Measurements from ENCODE around the gene PPM1J.

The PPM1J gene

DNA sequence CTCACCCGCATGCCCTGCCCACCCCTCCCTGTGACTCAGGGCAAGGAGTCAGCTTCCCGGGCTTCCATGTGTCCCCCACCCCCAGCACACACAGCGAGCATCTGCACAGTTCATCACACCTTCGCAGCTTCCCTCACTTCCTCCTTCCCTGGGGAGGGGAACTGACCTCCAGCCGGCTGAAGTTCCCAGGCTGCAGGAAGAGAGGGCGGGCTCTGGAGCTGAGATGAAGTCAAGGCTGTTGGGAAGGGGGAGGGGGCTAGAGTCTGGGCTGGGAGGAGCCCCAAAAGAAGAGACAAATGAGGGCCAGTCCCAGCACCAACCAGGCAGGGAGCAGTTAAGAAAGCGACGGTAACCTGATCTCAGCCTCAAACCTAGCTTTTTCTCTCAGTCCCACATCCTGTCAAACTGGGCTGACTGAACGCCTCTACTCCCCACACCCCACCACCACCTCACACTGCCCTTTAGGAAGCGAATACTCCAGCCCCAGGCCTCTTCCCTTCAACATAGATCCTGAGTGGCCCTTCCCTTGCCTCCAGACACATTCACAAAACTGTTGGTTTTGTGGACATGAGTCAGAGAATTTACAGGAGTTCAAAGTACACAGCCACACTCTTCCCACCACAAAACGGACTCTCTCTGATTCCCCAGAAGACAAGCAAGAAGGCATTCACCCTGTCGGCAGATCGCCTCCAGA is 10.1 kb downstream of the PPM1J start:
- DNase-seq (ENCODE audit: low spot score): peak; percentile 51

DNA sequence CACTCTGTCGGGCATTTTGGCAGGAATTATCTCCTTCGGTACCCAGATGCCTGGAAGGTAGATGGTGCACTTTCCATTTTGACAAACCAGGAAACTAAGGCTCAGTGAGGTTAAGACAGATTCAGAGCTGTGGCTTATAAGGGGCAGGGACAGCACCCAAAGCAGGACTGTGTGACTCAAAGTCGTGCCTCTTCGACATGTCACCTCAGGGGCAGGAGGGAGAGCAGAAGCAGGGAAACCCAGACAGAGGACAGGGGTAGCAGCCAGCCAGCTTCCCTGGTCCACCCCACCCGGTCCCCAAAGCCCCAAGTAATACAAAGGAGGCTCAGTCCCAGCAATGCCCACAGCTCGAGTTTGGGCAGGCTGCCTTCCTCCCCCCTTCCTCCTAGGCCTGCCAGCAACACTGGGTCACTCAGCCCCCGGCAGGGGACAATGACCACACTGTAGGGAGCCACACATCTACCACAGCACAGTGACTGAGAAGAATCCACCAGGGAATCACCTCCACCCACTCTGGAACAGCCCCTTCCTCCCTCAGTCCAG is 10.7 kb downstream of the PPM1J start:
- no peak for DNase-seq (ENCODE audit: low spot score)

DNA sequence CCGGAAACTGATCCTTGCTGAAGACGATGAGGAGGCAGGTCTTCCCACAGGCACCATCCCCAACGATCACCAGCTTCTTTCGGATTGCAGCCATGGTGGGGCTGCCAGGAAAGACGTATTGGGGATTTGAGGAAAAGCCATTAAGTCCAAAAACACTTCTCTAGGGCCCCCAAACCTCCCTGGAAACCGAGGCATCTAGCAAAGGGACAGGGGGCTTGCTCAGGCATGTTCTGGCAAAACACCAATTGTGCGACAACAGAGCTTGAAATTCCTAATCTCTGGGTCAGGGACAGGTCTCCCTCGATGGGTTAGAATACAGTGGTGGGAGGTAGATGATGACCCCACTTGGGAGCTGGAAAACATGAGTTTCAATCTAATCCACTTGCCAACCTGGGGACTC is 11.4 kb downstream of the PPM1J start:
- DNase-seq (ENCODE audit: low spot score): no peak

DNA sequence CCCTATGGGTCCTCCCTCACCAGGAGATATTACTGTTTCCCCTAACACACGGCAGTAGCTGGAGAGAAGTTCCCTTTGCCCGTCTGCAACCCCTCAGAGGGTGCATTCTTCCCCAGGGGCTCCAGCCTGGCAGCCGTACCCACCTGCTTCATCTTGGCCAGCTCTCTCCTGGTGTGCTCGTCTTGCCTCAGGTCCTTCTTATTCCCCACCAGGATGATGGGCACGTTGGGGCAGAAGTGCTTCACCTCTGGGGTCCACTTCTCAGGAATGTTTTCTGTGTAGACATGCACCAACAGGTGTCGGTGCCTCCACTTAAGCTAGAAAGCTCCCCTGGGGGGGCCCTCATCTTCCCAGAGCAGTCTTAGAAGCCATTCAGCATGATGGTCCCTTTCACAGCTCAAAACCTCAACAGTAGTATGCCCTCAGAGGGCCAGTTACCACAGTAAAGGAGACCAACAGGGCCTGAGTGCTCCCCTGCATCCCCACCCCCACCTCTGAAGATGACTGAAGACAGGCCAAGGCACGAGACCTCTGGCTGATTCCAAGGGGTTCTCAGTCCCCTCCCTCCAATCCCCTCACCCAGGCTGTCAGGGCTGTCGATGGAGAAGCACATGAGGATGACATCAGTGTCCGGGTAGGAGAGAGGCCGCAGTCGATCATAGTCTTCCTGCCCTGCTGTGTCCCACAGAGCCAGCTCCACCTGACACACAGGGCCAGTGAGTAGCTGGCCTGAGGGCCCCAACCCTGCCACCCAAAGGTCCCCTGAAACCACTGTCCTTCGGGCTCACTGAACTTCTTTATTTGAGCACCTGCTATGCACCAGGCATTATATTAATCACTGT is 12.5 kb downstream of the PPM1J start:
- DNase-seq (ENCODE audit: low spot score): no peak

DNA sequence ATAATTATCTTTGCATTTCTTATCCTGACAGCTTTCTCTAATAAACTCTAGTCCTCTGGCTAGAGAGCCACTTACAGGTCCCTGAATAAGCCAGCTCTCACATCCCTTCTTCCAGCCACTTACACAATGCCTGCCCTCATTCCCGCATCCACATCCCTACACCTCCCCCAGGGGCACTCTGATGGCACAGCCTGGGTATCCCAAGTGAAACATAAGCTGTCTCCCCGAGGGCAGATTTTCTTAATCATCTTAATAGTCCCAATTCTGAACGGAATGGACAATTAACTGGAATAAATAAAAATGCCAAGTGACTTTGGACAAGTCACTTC is 13.1 kb downstream of the PPM1J start:
- no peak for DNase-seq (ENCODE audit: low spot score)

DNA sequence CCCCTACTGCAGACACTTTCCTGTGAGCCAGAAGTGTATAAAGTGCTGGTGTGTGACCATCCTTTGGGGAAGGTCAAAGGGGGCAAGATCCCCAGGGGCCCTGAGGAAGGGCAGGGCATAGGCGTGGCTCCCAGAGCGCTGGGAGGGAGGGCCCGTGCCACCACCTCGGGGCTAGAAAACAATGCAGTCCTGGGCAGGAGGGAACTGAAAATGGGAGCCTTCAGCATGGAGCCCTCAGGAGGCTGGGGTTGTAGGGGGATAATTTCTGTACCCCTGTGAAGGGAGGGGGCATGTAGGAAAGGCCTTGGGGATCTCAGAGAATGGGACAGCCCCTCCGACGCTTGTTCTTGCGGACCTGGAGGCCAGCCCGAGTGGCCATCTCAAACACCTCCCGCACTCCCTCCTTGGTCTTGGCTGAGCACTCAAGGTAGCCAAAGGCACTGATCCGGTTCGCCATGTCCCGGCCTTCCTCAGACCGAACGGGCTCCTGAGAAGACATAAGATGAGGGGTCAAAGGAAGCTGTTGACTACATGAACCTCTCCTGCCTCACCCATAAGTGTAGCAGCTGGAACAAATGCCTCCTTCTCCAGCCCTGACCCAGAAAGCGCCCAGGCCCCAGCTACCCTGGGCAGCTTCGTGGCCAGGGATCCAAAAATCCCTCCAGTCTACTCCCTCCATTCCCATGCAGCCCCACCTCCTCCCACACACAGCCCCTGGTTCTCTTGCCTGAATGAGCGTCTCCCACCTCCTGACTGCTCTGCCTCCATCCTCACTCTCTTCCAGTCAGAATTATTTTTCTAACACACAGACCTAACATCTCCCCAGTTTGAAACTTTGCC is 13.7 kb downstream of the PPM1J start:
- no peak for DNase-seq (ENCODE audit: low spot score)

DNA sequence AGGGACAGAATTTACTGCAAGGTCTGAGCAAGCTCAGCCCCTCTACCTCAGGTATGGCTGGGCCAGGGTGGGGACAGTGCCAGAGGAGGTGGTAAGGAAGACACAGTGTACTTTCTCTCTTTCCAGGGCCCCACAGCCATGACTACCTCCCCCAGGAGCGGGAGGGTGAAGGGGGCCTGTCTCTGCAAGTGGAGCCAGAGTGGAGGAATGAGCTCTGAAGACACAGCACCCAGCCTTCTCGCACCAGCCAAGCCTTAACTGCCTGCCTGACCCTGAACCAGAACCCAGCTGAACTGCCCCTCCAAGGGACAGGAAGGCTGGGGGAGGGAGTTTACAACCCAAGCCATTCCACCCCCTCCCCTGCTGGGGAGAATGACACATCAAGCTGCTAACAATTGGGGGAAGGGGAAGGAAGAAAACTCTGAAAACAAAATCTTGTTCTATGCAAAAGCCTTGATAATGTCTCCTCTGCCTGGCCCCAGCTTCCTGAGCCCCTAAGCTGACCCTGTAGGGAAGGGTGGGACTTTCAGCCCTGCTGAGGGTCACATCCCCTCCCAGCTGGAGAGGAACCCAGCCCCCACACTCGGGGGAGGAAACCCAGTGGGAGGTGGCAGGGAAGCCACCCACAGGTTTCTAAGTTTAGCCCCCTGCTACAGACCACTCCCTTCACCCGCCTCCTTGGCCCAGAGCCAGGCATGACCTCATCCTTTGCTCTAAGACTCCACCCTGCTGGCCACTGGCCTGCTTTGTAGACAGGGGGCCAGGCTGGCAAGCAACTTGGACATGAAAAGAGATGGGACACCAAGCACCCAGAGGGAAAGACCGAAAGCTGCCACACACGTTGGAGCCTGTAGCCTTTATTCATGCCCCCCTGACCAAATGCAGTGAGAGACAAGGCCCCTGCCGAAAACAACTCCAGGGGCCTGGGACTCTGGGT is 14.6 kb downstream of the PPM1J start:
- peak; percentile 49 for DNase-seq (ENCODE audit: low spot score)

DNA sequence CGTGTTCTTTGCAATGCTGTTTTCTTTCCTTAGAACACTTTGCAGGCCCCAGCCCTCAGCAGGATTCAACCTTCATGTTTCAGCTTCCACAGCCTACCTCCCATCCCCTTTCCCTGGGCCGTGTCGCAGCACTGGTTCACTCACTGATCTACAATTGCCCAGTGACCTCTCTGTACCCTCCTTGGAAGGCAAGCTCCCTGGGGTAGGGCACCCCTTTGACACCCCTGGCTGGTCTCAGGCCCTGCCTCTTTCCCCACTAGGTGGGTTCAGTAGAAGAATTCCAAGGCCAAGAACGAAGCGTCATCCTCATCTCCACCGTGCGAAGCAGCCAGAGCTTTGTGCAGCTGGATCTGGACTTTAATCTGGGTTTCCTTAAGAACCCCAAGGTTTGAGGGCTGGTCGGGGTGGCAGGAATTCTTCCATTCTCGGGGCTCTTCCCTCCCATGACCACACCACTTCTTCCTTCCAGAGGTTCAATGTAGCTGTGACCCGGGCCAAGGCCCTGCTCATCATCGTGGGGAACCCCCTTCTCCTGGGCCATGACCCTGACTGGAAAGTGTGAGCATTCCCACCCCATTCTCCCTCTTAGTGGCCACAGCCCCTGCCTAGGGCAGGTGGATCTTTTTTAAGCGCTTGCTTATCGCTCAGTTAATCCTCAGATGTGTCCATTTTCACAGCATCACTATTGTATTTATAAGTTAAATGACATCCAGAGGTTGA is 15.5 kb downstream of the PPM1J start:
- DNase-seq (ENCODE audit: low spot score): no peak

DNA sequence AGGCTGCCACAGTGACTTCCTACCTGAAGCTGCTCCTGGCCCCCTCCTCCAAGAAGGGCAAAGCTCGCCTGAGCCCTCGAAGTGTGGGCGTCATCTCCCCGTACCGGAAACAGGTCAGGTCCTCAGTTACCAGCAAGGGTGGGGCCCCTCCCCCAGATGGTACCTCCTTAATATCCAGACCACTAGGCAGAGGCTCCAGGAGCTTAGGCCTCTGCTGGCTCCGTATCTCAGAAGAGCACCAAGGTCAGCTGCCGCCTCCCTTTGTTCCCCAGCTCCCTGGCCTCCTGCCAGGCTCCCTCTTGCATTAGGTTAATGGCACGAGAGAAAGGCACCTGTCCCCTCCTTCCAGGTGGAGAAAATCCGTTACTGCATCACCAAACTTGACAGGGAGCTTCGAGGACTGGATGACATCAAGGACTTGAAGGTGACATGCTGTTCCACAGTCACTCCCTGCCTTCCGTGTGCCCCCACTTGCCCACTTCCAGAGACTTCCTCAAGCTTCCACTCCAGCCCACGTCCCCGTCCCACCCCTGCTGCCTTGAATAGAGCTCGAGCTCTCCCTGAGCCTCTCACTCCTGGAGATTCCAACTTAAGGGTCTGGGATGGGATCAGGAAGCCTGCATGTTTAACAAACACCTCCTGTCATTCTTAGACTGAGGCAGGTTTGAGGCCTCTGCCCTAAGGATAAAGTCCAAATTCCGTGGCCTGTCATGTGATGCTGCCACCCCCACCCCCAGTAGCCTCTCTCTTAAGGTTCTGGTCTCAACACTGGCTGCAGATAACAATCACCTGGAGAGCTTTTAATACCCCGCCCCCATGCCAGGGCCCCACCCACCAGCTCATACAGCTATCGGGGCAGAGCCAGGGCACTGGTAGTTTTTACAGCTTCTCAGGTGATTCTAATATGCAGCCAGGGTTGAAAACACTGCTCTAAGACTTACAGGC is 16.5 kb downstream of the PPM1J start:
- no peak for DNase-seq (ENCODE audit: low spot score)

DNA sequence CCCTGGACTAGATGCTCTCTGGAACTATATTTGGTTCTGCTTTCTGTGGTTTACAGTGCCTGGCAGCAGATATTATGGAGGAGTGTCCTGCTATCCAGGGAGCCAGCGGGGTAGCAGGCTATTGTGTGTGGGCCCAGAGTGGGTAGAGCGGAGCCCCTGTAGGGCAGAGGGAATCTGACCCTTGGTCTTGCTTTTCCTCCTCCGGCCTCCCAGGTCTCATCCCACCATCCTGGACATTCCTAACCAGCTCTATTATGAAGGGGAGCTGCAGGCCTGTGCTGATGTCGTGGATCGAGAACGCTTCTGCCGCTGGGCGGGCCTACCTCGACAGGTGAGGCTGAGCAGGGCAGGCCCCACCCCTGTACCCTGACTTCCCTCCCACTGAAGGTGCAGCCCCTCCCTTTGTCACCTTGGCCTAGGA is 17.3 kb downstream of the PPM1J start:
- no peak for DNase-seq (ENCODE audit: low spot score)

DNA sequence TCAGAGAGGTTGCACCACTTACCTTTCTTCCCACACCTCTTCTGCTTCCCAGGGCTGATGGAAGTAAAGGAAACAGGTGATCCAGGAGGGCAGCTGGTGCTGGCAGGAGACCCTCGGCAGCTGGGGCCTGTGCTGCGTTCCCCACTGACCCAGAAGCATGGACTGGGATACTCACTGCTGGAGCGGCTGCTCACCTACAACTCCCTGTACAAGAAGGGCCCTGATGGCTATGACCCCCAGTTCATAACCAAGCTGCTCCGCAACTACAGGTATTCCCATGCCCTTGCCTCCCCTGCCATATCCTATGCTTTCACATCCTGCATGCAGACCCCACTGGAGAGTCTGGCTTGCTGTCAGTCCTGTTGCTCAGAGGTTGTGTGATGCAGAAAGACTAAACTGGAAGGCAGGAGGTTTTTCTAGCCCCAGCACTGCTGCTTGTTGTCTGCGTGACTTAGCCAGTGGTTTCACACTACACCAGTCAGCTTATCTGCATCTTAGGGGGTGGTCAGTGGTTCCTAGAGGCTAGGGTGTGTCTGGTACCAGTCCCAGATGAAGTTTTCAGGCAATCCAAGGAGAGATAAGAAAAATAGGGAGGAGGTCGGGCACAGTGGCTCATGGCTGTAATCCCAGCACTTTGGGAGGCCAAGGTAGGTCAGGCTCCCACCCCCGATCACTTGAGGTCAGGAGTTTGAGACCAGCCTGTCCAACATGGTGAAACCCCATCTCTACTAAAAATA is 18.4 kb downstream of the PPM1J start:
- no peak for DNase-seq (ENCODE audit: low spot score)

DNA sequence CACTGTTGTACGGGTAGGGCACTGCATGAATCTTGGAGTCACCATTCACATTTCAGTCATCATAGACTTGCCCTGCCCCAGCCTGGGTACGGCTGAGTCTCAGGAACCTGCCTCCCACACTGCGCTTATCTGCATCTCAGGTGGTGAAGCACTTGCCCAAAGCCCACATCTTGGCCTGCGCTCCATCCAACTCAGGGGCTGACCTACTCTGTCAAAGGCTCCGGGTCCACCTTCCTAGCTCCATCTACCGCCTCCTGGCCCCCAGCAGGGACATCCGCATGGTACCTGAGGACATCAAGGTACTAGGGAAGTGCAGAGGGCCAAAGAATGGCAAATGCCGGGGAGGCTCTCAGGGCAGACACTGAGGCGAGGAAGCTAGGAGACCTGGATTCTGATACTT is 19.9 kb downstream of the PPM1J start:
- no peak for DNase-seq (ENCODE audit: low spot score)

DNA sequence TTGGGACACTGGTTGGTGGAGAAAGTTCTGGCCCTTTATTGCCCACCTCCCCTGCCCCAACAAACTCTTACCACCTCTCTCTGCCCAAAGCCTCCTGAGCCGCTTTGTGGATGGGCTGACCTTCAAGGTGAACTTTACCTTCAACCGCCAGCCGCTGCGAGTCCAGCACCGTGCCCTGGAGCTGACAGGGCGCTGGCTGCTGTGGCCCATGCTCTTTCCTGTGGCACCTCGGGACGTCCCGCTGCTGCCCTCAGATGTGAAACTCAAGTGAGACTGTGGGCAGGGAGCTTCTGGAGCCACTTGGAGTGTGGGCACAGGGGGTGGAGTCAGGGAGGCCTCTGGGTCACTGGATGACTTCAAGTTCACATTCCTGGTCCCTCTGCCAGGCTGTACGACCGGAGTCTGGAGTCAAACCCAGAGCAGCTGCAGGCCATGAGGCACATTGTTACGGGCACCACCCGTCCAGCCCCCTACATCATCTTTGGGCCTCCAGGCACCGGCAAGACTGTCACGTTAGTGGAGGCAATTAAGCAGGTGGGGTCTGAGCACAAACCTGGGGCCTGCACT is 20.7 kb downstream of the PPM1J start:
- no peak for DNase-seq (ENCODE audit: low spot score)

DNA sequence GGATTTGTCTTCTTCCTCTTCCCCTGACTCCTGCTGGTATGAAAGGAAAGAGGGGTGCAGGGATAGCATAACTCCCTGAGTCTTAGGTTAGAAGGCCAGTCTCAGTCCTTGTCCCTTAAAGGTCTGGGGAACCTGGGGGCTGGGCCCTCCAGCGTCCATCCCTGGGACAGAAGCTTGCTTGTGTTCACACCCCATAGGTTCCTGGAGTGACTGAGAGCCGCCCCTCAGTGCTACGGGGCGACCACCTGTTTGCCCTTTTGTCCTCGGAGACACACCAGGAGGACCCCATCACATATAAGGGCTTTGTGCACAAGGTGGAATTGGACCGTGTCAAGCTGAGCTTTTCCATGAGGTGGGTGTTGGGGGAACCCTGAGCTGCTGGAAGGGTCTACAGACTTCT is 21.3 kb downstream of the PPM1J start:
- DNase-seq (ENCODE audit: low spot score): no peak

DNA sequence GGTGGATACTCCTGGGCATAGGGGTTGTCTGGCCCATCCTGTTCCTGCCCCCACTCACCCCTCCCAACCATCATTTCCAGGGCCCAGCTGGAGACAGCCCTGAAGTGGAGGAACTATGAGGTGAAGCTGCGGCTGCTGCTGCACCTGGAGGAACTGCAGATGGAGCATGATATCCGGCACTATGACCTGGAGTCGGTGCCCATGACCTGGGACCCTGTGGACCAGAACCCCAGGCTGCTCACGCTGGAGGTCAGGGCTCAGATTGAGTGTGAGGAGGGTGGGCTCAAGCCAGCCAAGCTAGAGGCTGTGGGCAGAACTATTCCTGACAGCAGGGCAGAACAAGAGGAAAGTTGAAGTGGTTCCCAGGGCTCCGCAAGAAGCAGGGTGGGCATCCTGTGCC is 22.5 kb downstream of the PPM1J start:
- no peak for DNase-seq (ENCODE audit: low spot score)

DNA sequence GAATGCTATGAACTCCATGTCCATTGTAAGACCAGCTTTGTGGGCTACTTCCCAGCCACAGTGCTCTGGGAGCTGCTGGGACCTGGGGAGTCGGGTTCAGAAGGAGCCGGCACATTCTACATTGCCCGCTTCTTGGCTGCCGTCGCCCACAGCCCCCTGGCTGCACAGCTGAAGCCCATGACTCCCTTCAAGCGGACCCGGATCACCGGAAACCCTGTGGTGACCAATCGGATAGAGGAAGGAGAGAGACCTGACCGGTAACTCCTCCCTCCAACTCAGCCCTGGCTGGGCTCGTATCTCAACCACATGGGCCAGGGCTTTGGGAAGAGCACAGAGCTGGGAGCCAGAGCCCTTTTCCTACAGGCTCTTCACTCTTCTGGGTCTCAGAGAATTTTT is 25.3 kb downstream of the PPM1J start:
- DNase-seq (ENCODE audit: low spot score): no peak

DNA sequence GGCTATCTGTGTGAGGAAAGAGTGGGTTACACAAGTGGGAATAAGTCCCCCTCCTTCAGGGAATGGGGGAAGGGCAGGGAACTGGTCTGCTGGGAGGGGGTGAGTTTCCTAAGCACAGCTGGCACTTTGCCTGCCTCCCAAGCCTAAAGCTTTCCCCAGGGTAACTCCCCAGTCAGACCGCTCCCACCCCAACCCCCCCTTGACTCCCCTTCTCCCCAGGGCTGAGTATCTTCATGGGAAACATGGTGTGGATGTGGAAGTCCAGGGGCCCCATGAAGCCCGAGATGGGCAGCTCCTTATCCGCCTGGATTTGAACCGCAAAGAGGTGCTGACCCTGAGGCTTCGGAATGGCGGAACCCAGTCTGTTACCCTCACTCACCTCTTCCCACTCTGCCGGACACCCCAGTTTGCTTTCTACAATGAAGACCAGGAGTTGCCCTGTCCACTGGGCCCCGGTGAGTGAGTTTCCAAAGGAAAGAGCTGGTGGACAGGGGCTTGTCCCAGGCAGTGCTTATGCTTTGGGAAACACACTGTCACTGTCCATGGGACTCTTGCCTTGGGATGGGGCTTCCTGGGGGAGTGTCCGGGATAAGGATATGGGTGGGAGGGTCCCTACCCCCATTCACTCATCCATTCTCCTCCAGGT is 25.8 kb downstream of the PPM1J start:
- no peak for DNase-seq (ENCODE audit: low spot score)

DNA sequence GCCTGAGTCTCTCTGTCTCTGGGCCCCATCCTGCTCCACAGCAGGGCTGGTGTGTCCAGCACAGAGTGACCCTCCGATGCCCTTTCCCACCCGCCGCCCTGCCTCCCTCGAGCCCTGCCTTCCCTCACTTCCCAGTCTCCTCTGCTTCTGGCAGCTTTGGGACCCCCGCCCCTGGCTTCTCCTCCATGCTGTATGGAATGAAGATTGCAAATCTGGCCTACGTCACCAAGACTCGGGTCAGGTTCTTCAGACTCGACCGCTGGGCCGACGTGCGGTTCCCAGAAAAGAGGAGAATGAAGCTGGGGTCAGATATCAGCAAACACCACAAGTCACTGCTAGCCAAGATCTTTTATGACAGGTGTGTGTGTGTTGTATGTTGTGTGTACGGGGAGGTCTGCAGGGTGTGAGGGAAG is 26.3 kb downstream of the PPM1J start:
- no peak for DNase-seq (ENCODE audit: low spot score)
